Measurements from ENCODE around the gene MRPL45. TPM values are rescaled to one million over a fixed set of nuclear protein-coding genes. Genes with fewer than 3 reads are reported as not detected.

MRPL45 gene
- total RNA-seq, 1 experiment from 2014 or later, result 24.7 TPM

DNA sequence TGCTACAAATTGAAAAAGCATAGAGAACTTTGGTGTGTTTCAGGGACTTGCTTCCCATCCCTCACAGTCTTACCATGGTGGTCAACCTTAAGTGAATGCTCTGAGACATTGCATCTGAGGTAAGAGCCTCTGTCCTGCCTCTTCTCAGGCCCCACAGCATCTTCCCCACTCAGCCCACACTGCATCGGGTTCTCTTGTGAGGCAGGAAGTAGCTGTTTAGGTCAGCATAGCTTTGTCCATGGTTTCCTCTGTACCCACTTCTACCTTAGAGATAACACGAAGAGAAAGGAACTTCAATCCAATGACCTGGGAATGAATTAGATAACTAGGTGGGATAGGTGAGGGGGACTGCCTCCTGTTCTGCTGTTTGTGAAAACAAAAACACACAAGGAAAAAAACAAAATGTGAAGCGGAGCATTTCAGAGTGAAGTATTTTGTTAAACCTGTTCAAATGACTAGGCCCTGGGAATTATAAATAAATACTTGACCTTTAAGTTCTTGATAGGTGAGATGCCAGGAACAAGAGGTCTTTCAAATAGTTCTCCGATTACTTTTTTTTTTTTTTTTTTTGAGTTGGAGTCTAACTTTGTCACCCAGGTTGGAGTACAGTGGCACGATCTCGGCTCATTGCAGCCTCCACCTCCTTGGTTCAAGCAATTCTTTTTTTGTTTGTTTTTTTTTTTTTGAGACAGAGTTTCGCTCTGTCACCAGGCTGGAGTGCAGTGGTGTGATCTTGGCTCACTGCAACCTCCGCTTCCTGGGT is 72.3 kb downstream of the MRPL45 start:
- H3K27ac ChIP-seq (ENCODE audit: low read length), result no peak overlapping the region
- no peaks in the 10 kb centered on the region for H3K27me3 ChIP-seq (ENCODE audit: control insufficient read depth, insufficient read depth, low read length)
- ChIA-PET CTCF (no interaction called here), POLR2A (interaction anchor here (0.5 to 0.7 kb wide), 2 partner anchors 12 to 23 kb away, joined by 6 to 8 read pairs; no protein-coding TSS in a partner anchor)
- no peak for ATAC-seq
- no peak overlapping the region for H3K4me3 ChIP-seq (ENCODE audit: low read depth in 2 of 2, low read length in 2 of 2)
- BruUV-seq (replicated peaks), result TSS peak; percentile 41
- no peaks in the 10 kb centered on the region for H3K9me3 ChIP-seq (ENCODE audit: control insufficient read depth, insufficient read depth, low read depth, low read length)
- in situ Hi-C loops (cut with HindIII; ENCODE audit: low pct_unique_long_range_greater_than_20kb, low sequenced_read_pairs) (no loop called here), intact Hi-C loops (cut with micrococcal nuclease; ENCODE audit: unreplicated experiment) (no loop called here)
- no peak for DNase-seq (ENCODE audit: low read depth, low spot score)
- TF ChIP-seq, protein P1, sequence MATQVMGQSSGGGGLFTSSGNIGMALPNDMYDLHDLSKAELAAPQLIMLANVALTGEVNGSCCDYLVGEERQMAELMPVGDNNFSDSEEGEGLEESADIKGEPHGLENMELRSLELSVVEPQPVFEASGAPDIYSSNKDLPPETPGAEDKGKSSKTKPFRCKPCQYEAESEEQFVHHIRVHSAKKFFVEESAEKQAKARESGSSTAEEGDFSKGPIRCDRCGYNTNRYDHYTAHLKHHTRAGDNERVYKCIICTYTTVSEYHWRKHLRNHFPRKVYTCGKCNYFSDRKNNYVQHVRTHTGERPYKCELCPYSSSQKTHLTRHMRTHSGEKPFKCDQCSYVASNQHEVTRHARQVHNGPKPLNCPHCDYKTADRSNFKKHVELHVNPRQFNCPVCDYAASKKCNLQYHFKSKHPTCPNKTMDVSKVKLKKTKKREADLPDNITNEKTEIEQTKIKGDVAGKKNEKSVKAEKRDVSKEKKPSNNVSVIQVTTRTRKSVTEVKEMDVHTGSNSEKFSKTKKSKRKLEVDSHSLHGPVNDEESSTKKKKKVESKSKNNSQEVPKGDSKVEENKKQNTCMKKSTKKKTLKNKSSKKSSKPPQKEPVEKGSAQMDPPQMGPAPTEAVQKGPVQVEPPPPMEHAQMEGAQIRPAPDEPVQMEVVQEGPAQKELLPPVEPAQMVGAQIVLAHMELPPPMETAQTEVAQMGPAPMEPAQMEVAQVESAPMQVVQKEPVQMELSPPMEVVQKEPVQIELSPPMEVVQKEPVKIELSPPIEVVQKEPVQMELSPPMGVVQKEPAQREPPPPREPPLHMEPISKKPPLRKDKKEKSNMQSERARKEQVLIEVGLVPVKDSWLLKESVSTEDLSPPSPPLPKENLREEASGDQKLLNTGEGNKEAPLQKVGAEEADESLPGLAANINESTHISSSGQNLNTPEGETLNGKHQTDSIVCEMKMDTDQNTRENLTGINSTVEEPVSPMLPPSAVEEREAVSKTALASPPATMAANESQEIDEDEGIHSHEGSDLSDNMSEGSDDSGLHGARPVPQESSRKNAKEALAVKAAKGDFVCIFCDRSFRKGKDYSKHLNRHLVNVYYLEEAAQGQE (IDR thresholded peaks at IDR 0.05; ENCODE audit: insufficient read depth in 1 of 2, low read depth in 2 of 2, low read length in 1 of 2), result no peak
- no peak for TF ChIP-seq POLR2AphosphoS5 (IDR thresholded peaks at IDR 0.05; ENCODE audit: low read depth, low read length)
- TF ChIP-seq, protein P2, sequence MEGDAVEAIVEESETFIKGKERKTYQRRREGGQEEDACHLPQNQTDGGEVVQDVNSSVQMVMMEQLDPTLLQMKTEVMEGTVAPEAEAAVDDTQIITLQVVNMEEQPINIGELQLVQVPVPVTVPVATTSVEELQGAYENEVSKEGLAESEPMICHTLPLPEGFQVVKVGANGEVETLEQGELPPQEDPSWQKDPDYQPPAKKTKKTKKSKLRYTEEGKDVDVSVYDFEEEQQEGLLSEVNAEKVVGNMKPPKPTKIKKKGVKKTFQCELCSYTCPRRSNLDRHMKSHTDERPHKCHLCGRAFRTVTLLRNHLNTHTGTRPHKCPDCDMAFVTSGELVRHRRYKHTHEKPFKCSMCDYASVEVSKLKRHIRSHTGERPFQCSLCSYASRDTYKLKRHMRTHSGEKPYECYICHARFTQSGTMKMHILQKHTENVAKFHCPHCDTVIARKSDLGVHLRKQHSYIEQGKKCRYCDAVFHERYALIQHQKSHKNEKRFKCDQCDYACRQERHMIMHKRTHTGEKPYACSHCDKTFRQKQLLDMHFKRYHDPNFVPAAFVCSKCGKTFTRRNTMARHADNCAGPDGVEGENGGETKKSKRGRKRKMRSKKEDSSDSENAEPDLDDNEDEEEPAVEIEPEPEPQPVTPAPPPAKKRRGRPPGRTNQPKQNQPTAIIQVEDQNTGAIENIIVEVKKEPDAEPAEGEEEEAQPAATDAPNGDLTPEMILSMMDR (IDR thresholded peaks at IDR 0.05), result no peak
- no peak for TF ChIP-seq SIN3A (IDR thresholded peaks at IDR 0.05; ENCODE audit: borderline replicate concordance, insufficient read depth, low read depth, low read length)
- no peak for TF ChIP-seq TCF7L2 (IDR thresholded peaks at IDR 0.05; ENCODE audit: low read depth, low read length)
- no peaks in the 10 kb centered on the region; the same call in 1 of the 2 replicates for H3K36me3 ChIP-seq (ENCODE audit: control insufficient read depth, insufficient read depth, low read length)
- H3K4me1 ChIP-seq (ENCODE audit: control insufficient read depth, insufficient read depth, low read length), result no peaks in the 10 kb centered on the region

Other genes starting within 250 kb of the MRPL45 start
- gene TBC1D3C, start 228.5 kb upstream of the MRPL45 start, total RNA-seq (2021; ENCODE audit: unreplicated experiment), result not detected
- gene TBC1D3E, start 169.2 kb upstream of the MRPL45 start, total RNA-seq (2021; ENCODE audit: unreplicated experiment), result not detected
- not detected for gene TBC1D3, start 104.6 kb upstream of the MRPL45 start, total RNA-seq (2021; ENCODE audit: unreplicated experiment)
- 0.03 TPM for gene GPR179, start 46.8 kb downstream of the MRPL45 start, total RNA-seq (2021; ENCODE audit: unreplicated experiment)
- 31.0 TPM for gene SOCS7, start 54.7 kb downstream of the MRPL45 start, total RNA-seq (2021; ENCODE audit: unreplicated experiment)
- 33.0 TPM for gene ARHGAP23, start 131.3 kb downstream of the MRPL45 start, total RNA-seq (2021; ENCODE audit: unreplicated experiment)